Measurements from ENCODE around the gene RXRA. TPM values are rescaled to one million over a fixed set of nuclear protein-coding genes. Genes with fewer than 3 reads are reported as not detected.

RXRA gene
- total RNA-seq, 1 experiment from 2014 or later = 14.1 TPM

DNA sequence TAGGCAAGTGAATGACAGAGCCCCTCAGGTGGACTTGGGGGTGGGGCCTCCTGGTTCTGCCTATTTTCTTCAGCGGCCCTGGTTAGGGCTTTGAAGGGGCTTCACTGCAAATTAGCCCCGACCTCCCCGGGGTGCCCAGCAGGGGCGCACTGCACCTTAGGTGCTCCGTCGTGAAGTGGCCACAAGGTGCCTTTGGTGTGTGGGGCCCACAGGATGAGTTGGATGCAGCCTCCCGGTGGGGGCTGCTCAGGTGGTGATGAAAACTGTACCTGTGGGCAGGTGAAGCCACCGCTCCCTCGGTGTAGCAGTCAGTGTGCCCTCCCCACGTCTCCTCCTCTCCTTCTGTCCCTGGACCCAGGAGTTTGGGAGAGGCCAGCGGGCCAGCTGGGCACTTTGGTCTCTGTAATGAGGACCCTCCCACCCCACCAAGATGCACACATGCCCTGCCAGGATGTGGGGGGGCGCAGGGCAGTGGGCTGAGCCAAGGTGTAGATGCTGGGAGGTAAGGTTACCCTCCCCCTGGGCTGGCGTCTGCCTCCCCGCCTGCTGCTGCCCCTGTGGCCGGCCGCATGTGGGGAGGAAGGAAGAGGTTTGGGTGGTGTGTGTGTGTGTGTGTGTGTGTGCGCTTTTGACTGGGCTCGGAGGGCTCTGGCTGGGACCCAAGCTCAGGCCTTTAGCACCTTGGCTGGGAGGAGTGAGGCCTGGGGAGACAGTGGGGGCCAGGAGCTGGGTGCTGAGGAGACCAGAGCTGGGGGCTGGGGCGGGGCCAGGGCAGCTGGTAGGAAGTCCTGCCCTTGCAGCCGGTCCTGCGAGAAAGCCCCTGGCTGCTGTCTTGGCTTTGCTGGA is 55.6 kb downstream of the RXRA start:
- DNase-seq (ENCODE audit: low read depth) = peak; percentile 63

- DNase-seq (ENCODE audit: low read depth) = no peak
Observed at GRCh38 chr9:134382733-134383132, 56.5 kb downstream of the RXRA start.

- no peak for DNase-seq (ENCODE audit: low read depth)
Observed at GRCh38 chr9:134383148-134383547, 56.9 kb downstream of the RXRA start.

DNA sequence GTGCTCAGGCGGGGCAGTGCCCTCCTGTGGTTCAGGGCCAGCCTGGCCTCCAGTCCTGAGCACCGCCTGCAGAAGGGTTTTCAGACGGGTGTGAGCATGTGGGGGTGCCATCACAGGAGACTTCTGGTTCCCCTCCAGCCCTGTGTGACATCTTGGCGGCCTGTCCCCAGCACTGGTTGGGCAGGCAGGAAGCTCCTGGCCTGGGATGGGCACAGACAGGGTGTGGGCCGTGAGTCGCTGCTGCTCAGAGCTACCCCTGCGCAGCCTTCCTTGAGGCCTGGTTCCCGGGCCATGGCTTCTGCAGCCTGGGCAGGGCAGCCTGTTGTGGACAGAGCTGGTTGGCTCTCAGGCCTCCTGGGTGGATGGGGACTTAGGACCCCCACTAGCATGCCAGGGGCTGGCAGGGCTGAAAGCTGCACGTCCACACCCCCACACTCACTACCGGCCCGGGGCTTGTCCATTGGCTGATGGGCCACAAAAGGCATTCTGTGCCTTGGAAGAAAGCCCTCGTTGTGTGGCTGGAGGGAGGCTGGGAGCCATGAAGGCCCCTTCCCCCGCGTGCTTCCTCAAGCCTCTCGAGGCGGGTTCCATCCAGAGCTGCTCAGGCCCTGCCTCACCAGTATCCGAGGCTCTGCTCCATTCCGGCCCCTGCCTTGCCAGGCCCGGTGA is 58.7 kb downstream of the RXRA start:
- peak; percentile 54 for DNase-seq (ENCODE audit: low read depth)

GRCh38 chr9:134385915-134386314 is 59.7 kb downstream of the RXRA start:
- no peak for DNase-seq (ENCODE audit: low read depth)

DNA sequence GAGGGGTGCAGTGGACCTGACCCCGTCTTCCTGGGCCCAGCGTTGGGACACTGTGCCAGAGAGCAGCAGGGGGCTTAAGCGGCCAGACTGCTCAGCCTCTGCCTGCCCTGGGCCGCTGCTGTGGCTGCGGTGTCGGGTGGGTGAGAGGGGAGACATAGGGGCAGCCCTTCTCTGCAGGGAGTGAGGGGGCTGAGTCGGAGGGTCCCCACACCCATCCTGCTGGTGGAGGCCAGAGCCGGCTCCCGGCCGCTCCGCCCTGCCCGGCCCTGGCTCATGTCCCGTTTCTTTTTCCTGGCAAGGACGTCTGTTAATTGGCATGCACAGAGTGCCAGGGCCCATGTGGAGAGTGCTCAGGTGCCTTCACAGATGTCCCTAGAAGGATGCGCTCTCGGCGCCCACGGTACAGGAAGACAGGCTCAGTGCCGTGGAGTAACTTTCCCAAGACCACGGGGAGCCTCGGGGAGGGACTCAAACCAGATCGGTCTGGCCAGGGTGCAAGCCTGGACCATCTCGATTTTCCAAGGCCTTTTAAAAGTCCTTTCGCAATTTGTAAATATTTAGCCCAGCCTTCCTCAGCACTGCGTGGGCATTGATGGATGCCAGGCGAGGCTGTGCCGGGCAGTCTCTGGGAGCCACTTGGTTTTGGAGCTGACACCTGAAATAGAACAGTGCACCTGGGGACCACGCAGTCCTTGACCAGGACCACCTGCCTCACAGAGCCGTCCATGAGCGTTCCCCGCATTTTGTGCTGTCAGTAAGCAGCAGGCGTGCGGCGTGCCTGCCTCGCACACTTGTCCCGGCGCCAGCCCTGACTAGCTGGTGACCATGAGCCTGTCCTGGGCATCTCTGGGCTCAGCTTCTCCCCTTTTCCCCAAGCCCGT is 60.9 kb downstream of the RXRA start:
- DNase-seq (ENCODE audit: low read depth) = no peak

- no peak for DNase-seq (ENCODE audit: low read depth)
Observed at GRCh38 chr9:134388289-134388808, 62.1 kb downstream of the RXRA start.

DNA sequence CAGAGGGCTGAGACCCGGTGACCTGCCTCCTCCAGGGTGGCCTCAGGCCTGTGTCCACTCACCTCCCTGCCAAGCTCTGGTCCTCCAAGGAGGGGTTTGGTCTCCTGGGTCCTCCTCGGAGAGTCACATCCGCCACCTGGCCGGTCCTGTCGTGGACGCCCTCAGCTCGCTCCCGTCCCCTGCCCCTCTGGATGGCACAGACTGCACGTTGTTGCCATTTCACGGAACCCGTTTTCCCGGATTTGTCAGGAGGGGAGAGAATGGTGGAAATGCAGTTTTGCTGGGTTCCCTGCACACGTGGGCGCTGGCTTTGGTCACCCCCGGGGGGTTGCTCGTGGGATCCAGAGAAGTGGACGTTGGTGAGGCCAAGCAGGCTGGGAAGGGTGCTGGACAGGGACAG is 62.7 kb downstream of the RXRA start:
- DNase-seq (ENCODE audit: low read depth) = no peak

- no peak for DNase-seq (ENCODE audit: low read depth)
Observed at GRCh38 chr9:134389642-134390041, 63.4 kb downstream of the RXRA start.

DNA sequence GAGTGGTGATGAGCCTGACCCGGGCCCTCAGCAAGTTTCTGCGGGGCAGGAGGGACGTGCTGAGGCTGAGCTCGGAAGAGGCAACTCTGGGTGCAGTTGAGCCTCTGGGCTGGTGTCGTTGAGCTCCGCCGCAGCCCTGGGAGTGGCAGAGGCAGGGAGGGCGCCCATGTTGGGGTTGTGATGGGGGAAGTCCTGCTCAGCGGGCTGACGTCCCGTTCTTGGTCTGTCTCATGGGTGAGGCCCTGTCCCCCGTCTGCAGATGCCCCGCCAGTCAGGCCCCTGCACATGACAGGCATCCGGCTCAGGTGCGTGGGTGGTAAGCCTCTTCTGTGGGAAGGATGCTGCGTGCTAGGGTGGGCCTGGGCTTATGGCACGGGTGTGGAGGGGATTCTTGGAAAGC is 64.3 kb downstream of the RXRA start:
- no peak for DNase-seq (ENCODE audit: low read depth)

DNA sequence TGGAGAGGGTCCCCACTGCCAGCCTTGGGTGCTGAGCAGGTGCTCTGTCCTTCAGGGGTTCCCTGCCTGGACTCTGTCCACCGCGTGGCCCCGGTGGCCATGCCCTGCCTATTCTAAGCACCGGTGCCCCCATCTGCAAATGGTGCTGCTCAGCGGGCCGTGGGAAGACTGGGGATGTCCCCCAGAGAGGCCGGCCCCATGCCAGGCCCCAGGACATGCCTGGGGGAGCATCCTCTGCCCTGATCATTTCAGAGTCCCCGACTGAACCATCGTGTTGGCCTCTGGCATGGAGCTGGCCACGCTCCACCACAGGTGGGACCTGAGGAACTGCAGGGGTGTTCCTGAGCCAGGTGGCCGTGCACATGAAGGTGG is 64.7 kb downstream of the RXRA start:
- no peak for DNase-seq (ENCODE audit: low read depth)

- no peak for DNase-seq (ENCODE audit: low read depth)
Observed at GRCh38 chr9:134391319-134392231, 65.3 kb downstream of the RXRA start.

DNA sequence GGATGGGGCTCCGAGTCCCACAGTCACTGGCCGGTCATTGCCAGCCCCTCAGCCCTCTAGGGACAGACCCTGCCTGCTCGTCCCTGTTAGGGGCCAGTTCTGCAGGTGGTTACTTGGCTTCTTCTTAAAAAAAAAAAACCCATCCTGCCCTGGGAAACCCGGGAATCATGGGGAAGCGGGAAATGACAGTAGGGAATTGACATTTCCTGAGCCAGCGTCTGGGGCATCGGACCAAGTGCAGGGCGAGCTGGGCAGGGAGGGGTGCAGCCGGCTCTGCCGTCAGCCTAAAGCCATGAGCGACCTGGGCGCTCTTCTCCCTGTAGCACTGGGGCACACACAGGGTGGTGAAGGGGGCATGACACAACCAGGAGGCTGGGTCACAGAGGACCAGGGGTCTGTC is 66.6 kb downstream of the RXRA start:
- no peak for DNase-seq (ENCODE audit: low read depth)

- no peak for DNase-seq (ENCODE audit: low read depth)
Observed at GRCh38 chr9:134393582-134394280, 67.5 kb downstream of the RXRA start.

- no peak for DNase-seq (ENCODE audit: low read depth)
Observed at GRCh38 chr9:134395002-134395517, 68.8 kb downstream of the RXRA start.

DNA sequence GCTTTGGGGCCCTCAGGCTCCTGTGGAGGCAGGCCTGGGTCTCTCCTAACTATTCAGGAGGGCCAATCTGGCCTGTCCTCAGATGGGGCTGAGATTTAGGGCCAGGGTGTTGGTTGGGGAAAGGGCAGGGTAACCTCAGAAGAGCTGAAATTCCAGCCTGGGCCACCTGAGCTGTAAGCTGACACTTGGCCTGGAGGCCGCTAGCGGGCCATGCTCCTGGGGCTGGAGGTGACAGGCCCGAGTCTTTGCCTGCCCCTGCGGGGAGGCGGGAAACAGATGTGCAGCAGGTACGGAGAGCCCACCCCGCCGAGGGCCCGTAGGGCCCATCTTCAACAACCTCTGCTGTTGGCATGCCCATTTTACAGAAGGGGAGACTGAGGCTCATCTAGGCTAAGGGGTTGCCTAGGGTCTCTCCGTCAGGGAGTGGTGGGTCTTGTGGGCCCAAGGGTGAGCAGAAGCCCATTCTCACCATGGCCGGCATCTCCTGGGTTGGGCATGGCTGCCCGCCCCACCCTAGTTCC is 69.5 kb downstream of the RXRA start:
- no peak for DNase-seq (ENCODE audit: low read depth)

DNA sequence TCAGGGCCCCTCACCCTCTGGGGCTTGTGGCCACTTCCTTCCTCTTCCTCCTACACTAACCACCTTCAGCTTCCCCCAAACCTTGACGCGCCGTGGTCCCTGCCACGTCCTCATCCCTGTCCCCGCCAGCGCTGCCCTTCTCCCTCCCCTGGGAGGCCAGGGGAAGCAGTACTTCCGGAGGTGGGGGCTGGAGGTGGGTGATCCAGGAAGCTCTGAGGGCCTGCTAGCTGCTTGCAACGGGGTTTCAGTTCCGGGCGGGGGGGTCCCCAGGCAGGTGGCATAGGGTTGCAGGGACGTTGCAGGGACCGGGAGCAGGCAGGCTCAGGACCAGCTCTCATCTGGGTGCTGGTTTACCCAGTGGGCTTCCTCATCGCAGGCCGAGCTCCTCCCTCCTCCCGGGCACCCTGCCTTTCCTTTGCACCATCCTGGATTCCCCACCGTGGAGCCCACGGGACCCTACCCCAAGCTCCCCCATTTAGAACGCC is 70.0 kb downstream of the RXRA start:
- no peak for DNase-seq (ENCODE audit: low read depth)

- DNase-seq (ENCODE audit: low read depth) = peak; percentile 80
Observed at GRCh38 chr9:134396825-134397224, 70.6 kb downstream of the RXRA start.

- no peak for DNase-seq (ENCODE audit: low read depth)
Observed at GRCh38 chr9:134398756-134399155, 72.5 kb downstream of the RXRA start.

Data from Daoy (cell line).